ENCODE data around the gene PINK1.

DNA sequence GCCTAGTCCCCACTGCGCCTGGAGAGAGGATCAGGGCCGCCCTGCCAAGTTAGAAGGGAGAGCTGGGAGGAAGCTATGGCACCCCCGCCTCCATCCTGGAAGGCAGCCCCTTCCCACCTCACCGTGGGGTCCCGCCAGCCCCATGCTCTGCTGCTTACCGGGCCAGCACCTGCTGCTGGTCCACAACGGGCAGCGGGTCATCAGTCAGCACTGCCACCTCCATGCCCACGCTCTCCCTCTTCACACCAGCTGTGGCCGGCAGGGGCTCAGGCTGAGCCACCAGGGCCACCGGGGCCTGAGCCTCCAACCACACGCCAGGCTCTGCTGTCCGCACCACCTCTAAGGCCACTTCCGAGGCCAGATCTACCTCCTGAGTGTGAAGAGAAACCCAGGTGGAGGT lies 51.4 kb downstream of the PINK1 start:
- TF ChIP-seq, protein P1, sequence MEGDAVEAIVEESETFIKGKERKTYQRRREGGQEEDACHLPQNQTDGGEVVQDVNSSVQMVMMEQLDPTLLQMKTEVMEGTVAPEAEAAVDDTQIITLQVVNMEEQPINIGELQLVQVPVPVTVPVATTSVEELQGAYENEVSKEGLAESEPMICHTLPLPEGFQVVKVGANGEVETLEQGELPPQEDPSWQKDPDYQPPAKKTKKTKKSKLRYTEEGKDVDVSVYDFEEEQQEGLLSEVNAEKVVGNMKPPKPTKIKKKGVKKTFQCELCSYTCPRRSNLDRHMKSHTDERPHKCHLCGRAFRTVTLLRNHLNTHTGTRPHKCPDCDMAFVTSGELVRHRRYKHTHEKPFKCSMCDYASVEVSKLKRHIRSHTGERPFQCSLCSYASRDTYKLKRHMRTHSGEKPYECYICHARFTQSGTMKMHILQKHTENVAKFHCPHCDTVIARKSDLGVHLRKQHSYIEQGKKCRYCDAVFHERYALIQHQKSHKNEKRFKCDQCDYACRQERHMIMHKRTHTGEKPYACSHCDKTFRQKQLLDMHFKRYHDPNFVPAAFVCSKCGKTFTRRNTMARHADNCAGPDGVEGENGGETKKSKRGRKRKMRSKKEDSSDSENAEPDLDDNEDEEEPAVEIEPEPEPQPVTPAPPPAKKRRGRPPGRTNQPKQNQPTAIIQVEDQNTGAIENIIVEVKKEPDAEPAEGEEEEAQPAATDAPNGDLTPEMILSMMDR (IDR thresholded peaks at IDR 0.05; ENCODE audit: poor library complexity): no peak
- no peak for TF ChIP-seq EZH2 (IDR thresholded peaks at IDR 0.05; ENCODE audit: borderline replicate concordance)
- no peak for TF ChIP-seq EZH2phosphoT487 (IDR thresholded peaks at IDR 0.05; ENCODE audit: low read depth, severe bottlenecking, unreplicated experiment)
